Measurements from ENCODE around the gene PYGO2.

The PYGO2 gene, protein sequence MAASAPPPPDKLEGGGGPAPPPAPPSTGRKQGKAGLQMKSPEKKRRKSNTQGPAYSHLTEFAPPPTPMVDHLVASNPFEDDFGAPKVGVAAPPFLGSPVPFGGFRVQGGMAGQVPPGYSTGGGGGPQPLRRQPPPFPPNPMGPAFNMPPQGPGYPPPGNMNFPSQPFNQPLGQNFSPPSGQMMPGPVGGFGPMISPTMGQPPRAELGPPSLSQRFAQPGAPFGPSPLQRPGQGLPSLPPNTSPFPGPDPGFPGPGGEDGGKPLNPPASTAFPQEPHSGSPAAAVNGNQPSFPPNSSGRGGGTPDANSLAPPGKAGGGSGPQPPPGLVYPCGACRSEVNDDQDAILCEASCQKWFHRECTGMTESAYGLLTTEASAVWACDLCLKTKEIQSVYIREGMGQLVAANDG

DNA sequence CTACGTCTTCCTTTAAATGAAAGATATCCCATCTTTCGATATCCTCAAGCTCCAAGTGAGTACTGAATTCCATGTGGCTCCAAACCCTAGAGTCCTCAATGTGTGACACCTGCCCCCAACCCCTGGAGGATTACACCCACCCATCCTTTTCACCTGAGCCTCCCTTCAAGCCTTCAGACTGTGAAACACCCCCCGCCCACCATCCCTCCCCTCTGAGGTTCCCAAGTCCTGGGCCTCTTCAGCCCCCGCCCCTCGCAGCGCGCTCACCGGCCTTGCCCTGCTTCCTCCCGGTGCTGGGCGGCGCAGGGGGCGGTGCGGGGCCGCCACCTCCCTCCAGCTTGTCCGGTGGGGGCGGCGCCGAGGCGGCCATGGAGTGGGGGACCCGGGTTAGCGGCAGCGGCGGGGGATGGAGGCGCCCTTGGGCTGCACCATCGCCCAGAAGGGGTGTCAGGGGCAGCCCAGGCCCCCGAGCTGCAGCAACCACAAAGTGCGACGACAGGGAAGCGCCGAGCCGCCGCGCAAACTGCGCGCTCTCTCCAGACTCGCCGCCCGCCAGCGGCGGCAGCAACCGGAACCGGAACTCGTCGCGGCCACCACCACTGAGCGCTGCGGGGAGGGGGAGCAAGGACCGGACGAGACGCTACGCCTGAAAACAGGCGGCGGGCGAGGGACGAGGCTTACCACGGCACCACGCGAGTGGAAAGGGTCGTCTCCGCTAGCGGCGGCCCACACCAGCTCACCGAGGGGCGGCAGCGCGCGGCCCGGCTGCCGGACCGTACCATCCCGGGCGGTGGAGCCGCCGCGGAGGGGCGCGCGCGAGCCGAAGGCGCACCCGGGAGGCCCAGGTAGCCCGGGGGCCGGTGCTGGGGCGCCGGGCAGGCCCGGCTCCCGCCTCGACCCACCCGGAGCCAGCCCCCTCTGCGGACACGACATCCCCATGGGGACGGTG lies at the start of gene PYGO2:
Gene PYGO2, minus strand, starts transcription at position 576 of the 949 bp plus-strand sequence. Its CDS starts 206 bp downstream, at position 370.
- peak; percentile 88 for DNase-seq

DNA sequence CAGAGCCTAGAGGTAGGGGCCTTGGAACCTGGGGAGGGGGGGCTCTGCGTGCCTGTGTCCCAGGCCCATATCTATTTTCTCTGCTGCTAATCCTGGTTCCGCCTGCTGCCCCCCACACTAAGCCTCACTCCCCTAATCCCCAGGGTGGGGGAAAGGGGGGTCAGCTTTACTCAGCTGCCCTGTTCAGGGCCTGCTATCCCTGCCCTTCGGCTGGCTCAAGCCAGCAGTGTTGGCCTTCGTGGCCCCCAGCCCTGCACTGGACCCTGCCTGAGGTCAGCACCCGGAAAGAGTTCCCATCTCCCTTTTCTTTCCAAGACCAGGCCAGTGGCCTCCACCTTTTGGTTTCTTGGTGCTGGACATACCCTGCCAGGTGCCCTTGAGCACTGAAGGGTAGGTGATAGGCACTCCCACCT lies 49.4 kb upstream of the PYGO2 start:
- no peak for DNase-seq

DNA sequence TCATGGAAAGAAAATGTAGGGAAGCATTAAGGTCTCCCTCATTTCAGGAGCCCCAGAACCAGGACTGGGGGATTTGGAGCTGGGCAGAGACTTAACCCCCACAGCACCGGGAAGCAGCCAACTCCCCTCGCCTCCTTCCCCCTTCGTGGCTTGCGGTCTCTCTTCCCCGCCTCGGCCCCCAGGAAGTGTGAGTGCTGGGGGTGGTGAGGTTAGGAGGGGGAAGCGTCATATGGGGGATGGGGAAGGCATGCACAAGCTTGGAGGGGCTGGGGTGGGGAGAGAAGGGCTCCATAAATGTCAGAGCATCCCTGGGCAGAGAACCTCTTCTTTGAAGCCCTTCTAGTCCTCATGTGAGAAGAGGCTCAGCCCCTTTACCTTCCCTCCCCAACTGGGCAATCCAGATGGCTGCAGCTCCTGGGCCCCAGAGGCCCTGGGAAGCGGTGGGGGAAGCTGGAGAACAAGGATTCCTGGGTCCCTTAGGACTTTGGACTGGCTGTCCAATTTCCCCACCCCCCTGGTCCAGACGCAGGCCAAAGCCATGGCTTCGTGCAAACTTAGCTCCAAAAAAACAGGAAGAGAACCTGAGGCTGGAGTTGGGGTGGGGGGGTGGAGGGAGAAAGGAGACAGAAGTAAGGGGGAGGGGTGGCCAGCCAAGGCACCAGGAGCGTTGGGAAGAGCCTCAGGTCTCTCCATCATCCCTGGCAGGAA lies 48.8 kb upstream of the PYGO2 start:
- DNase-seq = no peak

DNA sequence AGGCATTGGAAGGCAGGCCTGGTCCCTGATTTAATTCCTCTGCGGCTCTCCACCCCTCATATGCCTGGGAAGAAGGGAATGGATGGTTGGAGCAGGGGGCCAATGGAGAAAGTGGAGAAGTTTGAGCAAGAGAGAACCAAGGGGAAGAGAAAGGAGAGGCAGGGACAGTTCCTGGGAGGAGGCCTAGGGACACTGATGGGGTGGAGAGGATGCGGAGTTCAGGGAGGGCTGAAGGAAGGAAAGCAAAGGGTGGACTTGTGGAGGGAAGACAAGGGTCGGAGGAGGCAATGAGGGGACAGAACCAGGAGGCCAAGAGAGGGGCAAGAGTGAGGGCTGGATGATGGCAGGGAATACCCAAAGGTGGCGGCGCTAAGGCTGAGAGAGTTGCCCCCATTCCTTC lies 48.2 kb upstream of the PYGO2 start:
- no peak for DNase-seq

DNA sequence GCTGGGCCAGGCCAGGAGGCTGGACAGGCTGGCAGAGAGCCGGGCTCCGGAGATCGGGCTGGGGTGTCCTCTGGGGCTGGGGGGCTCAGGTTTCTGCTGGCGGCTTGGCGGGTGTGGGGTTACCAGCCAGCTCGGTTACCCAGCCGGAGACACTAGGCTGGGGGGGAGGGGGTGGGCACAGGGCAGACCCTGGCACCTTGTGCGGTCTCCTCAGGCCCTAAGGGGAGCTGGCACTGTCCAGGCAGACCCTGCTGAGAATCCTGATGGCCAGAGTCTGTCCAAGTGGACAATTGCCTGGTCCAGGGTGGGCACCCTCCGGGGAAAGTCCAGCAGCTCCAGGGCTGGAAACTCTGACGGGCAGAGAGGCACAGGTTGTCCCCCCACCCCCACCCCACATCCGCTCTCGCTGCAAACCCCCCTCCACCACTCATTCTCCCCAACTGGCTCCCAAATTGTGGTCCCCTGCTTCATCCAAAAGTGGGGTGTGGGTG lies 47.7 kb upstream of the PYGO2 start:
- no peak for DNase-seq

DNA sequence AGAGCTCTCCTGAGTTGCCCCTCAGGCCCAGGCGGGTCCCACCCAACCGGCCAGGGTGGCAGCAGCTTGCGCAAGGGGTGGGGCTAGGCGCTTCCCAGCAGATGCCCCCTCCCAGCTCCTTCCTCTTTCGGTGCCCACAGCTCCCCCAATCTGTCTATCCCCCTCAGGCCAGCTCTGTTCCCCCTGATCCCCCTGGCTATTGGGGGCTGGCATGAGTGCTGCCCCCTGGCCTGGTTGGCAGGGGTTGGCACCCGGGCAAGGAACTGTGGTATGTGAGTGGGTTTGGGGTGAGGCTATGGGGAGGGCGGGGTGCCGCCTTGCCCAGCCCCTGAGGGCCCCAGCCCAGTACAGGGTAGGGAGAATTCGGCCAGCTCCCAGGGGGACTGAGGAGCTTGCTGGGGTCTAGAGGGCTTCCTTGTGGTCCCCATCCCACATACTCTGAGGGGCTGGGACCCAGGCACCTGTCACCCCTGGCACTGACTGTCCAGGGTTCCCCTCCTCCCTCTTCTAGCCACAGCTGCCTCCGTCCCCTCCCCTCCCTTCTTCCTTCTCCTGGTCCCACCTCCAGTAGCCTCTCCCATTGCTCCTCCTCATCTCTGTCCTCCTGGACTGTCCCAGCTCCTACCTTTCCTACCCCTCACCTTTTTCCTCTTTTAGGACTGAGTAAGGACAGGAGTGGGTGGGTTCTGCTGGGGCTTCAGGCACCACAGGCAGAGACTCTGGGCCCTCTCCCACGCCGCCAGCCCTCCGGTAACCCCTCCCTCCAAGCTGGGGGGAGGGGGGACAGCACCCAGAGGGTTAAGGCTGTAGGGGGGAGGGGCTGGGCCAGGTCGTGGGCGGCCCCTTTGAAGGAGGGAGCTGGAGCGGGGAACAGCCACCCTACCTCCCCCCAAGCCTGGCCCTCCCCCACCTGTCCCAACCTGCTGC lies 46.7 kb upstream of the PYGO2 start:
- DNase-seq = no peak

DNA sequence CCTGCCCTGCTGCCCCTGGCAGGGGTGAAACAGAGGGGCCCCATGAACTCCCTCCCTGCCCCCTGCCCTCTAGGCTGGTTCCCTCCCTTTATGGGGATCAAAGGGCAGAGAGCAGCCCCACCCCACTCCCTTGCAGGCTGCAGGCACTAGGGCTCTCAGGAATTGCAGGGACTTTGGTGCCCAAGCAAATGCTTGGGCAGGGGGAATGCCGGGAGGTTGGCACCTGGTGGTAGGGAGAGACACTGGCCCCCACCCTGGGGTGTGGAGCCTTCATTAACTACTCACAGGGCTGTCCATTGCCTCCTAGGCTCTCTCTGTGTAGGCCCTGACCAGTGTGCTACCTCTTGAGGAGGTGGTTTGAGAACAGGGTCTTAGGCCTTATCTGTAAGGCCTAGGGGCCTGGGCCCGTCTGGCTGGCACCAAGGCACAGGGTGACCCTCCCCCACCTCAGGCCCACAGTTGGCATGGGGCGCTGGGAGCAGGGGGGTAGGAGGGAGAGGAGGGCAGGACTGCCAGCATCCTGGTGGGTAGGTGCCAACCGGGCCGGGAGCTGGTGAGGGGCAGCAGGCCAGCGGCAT lies 45.8 kb upstream of the PYGO2 start:
- no peak for DNase-seq

DNA sequence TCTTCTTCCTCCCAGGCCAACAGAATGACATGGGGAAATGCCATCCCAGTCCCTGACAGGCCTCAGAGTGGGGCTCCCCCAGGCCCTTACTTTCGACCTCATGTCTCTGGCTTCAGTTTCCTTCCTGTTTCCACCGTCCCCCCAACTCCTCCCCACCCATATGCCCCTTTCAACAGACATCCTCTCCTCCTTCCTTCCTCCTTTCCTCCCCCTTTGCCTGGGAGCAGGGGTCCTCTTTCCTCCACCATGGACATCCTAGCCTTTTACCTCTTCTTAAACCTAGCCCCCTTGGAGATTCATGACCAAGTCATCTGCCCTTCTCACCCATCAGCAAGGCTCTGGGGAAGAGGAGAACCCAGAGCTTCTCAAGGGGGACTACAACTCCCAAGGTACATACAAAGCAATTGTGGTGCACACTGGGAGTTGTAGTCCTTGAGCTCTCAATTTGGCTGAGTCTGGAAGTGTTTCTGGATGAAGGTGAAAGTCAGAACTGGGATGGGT lies 45.1 kb upstream of the PYGO2 start:
- no peak for DNase-seq

DNA sequence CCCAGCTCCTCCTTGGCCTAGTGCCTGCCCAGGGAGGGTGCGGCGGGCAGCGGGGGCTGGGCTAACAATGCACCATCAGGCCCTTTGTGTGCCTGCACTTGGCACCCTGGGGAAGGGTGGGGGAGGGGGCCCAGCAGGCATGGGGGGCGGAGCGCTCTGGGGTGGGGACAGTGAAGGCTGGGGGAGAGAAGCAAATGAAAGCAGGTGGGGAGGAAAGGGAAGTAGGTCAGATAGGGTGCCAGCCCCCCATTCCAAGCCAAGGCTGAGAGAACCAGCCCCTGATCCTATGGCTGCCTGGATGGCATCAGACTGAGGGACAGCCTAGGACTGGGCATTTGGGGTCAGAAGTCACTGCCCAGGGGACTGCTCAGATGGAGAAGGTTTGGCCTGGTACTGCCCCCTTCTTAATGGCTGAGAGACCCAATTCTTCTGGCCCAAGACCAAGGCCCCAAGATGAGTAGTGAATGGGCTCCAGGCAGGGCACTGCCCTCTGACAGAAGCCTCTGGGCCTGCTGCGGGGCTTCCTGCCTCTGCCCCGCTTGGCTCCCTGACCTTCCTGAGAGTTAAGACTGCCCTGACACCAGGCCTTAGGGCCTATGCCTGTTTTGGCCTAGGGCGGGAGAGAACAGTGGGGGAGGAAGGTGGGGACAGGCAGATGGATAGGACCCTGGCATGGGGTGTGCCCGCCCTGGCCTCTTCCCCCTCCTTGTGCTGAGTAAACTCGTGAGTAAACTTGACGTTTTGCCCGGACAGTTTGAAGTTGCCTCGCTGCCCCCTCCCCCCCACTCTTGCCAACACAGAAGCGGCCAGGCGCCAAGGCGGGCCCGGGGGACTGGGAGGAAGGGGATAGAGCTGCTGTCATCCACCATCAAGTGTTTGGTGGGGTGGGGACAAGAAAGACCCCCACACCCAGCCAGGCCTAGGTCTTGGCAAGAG lies 43.8 kb upstream of the PYGO2 start:
- no peak for DNase-seq

DNA sequence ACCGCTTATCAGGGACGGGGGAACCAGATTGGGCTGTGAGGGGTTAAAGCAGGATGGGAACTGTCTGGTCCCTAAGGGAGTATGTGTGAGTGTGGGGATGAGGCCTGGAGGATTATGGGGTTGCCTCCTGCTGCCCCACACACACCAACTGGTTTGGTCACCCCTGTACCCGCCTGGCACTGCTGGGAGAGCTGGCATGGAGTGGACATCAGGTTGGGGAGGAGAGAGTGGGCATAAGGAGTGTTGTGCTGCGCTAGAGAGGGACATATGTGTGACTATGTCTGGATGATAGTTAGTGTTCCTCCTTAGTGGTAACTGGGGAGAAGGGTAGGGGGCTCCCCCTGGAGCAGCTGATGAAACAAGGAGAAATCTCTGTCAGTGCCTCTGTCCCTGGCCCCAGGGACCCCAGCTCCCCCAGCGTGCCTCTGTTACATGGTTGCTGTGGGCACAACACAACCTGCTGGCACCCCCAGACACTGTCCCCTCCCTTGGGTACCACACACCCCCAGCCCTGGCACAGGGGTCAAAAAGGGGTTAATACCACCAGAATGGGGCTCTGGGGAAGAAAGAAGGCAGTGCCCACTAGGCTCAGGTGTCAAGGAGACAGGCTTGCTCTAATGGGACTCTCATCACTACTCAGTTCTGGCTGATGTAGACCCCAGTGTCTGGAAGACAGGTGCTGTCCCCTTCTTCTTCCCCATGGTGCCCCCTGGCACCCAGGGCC lies 42.9 kb upstream of the PYGO2 start:
- no peak for DNase-seq

DNA sequence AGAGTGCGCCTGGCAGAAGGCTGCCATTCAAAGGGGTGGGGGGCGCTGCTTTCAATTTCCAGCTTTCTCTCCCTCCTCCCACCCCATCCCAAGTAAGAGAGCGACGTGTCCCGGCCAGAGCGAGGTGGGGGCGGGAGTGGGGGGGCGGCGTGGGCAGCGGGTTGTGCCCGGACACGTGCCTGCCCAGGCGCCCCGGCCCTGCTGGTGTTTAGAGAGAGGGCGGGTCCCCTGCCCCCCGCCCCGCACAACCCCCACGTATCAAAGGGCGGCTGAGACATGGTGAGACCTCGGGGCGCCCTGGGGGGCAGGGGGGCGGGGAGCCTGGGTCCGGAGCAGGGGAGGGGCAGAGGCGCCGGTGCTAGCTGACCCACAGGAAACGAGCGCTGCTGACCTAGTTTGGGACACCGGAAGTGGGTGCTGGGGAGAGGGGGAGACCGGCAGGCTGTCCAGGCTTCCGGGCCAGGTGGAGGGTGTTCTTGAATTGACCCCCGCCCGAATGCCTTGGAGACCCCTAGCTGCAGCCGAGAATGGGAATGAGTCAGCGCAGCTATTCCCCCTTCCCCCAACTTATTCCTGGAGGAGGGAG lies 42.3 kb upstream of the PYGO2 start:
- DNase-seq = peak; percentile 57

DNA sequence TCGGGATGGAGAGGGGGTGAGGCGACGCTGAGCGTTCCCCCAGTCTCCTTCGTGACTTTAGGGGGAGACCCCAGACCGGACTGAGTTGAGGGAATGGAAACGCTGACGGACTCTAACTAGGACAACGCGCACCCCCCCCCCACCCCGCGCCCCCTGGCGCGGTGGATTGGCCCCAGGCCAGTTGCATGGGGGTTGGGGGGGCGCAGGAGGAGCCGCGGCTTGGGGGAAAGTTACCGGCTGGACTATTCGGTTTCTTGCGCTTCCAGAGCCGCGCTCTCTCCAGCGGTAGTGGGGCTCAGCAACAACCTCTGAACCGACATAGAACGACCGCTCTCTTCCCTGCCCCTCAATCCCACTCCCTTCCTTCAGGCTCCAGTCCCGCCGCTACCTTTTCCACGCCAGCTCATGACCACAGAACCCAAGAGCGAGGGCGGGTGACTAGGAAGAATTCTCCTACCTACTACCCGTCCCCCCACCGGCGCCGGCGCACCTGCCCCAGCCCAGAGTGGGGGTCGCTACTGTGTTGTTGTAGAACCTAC lies 41.7 kb upstream of the PYGO2 start:
- DNase-seq = no peak

DNA sequence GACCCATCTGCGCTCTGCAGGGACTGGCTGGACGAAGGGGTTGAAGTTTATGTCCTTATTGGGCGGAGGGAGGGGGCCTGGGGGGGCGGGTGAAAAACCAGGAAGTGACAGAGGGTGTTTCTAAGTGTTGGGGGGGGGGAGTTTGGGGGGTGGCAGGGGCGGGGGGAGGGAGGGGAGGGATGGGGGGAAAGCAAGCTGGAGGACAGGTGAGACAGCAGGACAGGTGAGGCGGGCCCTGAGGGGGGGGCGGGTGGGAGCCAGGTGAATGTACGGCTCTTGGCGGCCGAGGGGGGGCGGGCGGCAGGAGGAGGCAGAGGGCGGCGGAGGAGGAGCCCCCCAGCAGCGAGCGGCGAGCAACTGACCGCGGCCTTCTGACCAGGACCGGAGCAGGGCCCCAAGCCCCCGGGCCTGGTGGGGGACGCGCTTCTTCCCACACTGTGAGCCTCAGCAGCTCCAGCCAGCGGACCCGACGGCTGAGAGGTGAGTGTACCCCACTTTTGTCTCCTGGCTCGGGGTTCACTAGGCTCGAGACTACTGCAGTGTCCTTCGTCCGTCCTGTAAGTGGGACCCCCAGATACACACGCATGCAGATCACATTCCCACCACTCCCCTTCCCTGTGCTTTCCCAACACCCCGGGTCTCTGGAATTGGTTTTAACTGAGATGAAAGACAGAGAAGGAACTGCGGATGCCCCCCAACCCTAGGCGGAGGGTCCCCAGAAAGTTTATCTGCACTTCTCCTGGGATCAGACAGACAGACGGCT lies 41.1 kb upstream of the PYGO2 start, which contains the start of gene ZBTB7B:
Gene ZBTB7B, plus strand, starts transcription at position 339 of the 763 bp plus-strand sequence. CDS start 11,859 bp downstream, outside the sequence.
- no peak for DNase-seq

DNA sequence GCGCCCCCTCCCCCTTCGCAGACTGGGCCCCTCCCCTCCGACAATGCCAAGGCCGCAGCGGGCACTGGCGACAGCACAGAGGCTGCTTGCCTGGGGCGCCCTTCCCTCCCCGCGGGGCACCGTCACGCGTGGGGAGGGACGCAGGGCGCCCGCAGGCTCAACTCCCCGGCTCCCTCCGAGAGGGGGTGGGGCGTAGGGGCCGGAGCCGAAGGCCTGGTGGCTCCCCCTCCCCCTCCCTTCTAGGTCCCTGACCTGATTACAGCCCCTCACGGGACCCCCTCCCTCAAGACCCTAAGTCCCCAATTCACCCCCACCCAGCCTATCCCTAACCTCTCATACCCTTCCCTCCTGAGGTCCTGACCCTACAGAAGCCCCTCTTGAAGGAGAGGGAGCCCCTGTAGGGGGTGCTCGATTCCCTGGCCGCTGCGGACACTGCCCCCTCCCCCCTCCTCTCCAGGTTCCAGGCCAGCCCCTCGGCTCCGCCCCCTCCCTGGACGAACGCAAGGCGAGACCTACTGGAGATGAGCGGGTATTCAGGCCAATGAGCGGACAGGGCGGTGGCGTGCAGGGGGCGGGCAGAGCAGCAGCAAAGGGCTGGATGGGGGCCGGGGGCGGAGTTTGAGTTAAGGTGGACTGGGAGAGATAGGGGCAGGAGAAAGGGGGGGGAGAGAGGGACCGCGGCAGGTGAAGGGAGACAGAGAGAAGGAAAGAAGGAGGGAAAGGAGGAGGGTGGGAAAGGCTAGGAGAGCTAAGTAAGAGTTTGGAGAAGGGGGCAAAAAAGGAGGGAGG lies 40.3 kb upstream of the PYGO2 start:
- peak; percentile 99 for DNase-seq

DNA sequence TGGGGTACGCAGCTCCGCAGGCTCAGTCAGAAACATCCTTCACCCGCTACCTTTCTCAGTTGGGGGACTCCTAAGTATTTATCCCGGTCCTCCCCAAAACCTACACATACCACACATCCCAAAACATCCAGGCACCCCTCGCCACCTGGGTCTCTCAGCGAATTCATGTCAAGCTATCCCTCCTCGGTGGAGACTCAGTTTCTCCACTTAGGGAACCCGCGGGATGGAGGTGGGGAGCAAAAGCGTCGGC lies 39.8 kb upstream of the PYGO2 start:
- DNase-seq = no peak

DNA sequence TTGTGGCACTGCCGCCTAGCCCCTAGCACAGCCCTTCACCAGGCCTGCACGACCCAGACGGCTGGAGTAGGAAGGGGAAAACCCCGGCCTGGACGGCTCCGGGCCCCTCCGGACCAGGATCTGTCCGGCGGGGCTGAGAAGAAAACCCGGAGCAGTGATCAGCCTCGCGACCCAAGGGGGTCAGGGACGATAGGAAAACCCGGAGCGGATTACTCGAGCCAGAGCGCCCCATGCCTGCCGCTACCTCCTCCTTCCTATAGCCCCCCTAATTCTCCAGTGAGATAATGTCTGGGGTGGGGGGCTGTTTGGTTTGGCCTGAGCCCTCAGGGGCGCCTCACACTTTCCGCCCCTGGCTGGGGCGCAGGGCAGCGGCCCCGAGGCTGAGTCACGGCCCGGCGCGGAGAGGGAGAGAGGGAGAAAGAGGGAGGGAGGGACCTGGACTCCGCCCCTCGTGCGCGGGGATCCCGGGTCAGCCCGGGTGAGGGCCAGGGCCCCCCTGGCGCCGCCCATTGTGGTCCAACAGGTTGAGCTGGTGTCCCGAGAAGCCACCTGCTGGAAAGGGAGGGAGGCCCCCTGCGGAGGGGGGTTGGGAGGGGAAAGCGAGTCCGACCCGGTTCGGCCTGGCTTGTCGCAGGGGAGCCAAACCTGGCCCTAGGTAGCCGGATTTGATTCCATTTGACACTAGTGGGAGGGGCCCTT lies 39.3 kb upstream of the PYGO2 start:
- peak; percentile 94 for DNase-seq

DNA sequence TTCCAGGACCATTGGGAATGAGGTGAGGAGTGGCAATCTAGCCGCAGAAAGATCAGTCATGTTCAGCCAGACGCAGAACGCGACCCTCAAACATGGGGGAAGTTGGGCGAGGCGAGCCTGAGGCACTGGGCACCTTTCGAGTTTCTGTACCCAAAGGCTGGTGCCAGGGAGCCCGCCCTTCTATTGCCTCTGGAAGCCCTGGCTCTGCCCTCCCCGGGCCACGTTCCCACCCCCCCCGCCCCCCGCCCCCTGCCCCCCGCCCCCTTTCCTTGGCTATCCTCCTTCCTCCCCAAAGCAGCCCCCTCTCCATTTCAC lies 38.8 kb upstream of the PYGO2 start:
- DNase-seq = peak; percentile 83

Measured in SHP77 treated with DMSO at 0.1 percent for 48 hours (cell line).